Measurements from ENCODE around the gene KIAA1549.
"Not testable (repeated sequence)": the region's sequence is repeated elsewhere in the genome, so short reads cannot be mapped to it uniquely, and the experiment has no call there.

DNA sequence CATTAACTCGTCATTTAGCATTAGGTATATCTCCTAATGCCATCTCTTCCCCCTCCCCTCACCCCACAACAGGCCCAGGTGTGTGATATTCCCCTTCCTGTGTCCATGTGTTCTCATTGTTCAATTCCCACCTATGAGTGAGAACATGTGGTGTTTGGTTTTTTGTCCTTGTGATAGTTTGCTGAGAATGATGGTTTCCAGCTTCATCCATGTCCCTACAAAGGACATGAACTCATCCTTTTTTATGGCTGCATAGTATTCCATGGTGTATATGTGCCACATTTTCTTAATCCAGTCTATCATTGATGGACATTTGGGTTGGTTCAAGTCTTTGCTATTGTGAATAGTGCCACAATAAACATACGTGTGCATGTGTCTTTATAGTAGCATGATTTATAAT, 169.9 kb downstream of the KIAA1549 start:
- TF ChIP-seq, protein P1, sequence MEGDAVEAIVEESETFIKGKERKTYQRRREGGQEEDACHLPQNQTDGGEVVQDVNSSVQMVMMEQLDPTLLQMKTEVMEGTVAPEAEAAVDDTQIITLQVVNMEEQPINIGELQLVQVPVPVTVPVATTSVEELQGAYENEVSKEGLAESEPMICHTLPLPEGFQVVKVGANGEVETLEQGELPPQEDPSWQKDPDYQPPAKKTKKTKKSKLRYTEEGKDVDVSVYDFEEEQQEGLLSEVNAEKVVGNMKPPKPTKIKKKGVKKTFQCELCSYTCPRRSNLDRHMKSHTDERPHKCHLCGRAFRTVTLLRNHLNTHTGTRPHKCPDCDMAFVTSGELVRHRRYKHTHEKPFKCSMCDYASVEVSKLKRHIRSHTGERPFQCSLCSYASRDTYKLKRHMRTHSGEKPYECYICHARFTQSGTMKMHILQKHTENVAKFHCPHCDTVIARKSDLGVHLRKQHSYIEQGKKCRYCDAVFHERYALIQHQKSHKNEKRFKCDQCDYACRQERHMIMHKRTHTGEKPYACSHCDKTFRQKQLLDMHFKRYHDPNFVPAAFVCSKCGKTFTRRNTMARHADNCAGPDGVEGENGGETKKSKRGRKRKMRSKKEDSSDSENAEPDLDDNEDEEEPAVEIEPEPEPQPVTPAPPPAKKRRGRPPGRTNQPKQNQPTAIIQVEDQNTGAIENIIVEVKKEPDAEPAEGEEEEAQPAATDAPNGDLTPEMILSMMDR (IDR thresholded peaks at IDR 0.05), result not testable (repeated sequence)
- not testable (repeated sequence) for TF ChIP-seq POLR2AphosphoS5 (IDR thresholded peaks at IDR 0.05); EP300 (IDR thresholded peaks at IDR 0.05); POLR2A (IDR thresholded peaks at IDR 0.05; ENCODE audit: low read depth)
